HG02870 (cell line): ENCODE data around the gene MYCBPAP.

Experiments
- ATAC-seq: cut with Tn5 transposase; IDR thresholded peaks from one replicate; pipeline ENCODE4 v1.9.1; 2021; ENCODE audit warnings: mild to moderate bottlenecking, moderate library complexity; ENCODE audit not compliant: unreplicated experiment

MYCBPAP gene

GRCh38 chr17:50514936-50515702, 6.9 kb downstream of the MYCBPAP start:
- ATAC-seq = no peak

- no peak for ATAC-seq
Measured at GRCh38 chr17:50517011-50517410, 8.8 kb downstream of the MYCBPAP start.

- no peak for ATAC-seq
Measured at GRCh38 chr17:50517504-50518383, 9.5 kb downstream of the MYCBPAP start.

- ATAC-seq = no peak
Measured at GRCh38 chr17:50518384-50519023, 10.3 kb downstream of the MYCBPAP start.

GRCh38 chr17:50519141-50519834, 11.0 kb downstream of the MYCBPAP start:
- ATAC-seq = no peak

GRCh38 chr17:50520483-50520882, 12.2 kb downstream of the MYCBPAP start:
- ATAC-seq = no peak

- ATAC-seq = no peak
Measured at GRCh38 chr17:50521514-50521913, 13.3 kb downstream of the MYCBPAP start.

GRCh38 chr17:50522766-50523165, 14.5 kb downstream of the MYCBPAP start:
- no peak for ATAC-seq

- no peak for ATAC-seq
Measured at GRCh38 chr17:50523208-50523607, 15.0 kb downstream of the MYCBPAP start.

GRCh38 chr17:50524838-50525237, 16.6 kb downstream of the MYCBPAP start:
- no peak for ATAC-seq

- ATAC-seq = no peak
Measured at GRCh38 chr17:50527155-50527762, 19.0 kb downstream of the MYCBPAP start.

- no peak for ATAC-seq
Measured at GRCh38 chr17:50527949-50528474, 19.8 kb downstream of the MYCBPAP start.

- ATAC-seq = no peak
Measured at GRCh38 chr17:50529849-50530248, 21.6 kb downstream of the MYCBPAP start.

- ATAC-seq = no peak
Measured at GRCh38 chr17:50531428-50532025, 23.3 kb downstream of the MYCBPAP start.

GRCh38 chr17:50532452-50533024, 24.3 kb downstream of the MYCBPAP start, which contains the start of gene EPN3:
Gene EPN3, plus strand, starts transcription at chr17:50532735. Its CDS starts 3,822 bp downstream, at chr17:50536557.
- no peak for ATAC-seq

GRCh38 chr17:50533185-50533584, 24.9 kb downstream of the MYCBPAP start:
- ATAC-seq = no peak

GRCh38 chr17:50533720-50534148, 25.5 kb downstream of the MYCBPAP start:
- ATAC-seq = no peak

GRCh38 chr17:50534222-50534978, 26.2 kb downstream of the MYCBPAP start:
- no peak for ATAC-seq

- no peak for ATAC-seq
Measured at GRCh38 chr17:50534979-50535326, 26.7 kb downstream of the MYCBPAP start.
